Sigmoid colon (tissue), 3 donors: Measurements from ENCODE around the gene TRIM24.

Experiments
- POLR2A ChIP-seq, 2 donors: fragments of 450-650 bp; IDR thresholded peaks; one replicate each; pipeline ENCODE4 v1.6.1; 2016; ENCODE audit warnings: antibody characterized with exemption in 2 of 2, mild to moderate bottlenecking in 2 of 2, moderate library complexity in 2 of 2
- TF ChIP-seq, protein P1 (sequence below), 4 experiments: fragments of 450-650 bp in 3 of 4; fragments of 200-600 bp in 1 of 4; IDR thresholded peaks; one replicate each; pipeline ENCODE4 v1.5.1; 2016 to 2019; ENCODE audit warnings: antibody characterized with exemption in 4 of 4, mild to moderate bottlenecking in 3 of 4, moderate library complexity in 2 of 4

DNA sequence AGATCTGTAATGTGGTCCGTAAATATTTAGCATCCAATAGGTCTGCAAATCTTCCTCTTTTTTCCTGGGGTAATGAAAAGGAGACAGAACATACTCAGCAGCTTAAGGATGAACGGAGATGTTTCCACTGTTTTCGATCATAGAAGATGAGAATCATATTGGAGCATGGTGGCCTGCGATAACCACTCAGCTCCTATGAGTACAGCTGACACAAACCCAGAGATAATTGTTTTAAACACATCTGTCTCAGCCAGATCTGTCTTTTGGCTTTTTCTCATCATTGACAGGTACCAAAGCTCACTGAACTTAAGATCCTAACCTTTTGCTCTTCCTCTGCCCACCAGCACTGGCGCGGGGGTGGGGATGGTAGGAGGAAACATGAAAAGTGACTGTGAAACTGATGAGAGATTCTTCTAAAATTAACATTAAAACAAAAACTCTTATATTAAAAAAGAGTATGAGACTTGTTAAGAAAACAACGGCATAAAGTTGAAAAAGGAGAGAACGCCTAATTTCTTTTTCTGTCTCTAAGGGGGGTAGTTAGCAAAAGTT lies 170.1 kb downstream of the TRIM24 start:
- TF ChIP-seq POLR2A (IDR thresholded peaks at IDR 0.05) = no peak
- TF ChIP-seq, protein P1, sequence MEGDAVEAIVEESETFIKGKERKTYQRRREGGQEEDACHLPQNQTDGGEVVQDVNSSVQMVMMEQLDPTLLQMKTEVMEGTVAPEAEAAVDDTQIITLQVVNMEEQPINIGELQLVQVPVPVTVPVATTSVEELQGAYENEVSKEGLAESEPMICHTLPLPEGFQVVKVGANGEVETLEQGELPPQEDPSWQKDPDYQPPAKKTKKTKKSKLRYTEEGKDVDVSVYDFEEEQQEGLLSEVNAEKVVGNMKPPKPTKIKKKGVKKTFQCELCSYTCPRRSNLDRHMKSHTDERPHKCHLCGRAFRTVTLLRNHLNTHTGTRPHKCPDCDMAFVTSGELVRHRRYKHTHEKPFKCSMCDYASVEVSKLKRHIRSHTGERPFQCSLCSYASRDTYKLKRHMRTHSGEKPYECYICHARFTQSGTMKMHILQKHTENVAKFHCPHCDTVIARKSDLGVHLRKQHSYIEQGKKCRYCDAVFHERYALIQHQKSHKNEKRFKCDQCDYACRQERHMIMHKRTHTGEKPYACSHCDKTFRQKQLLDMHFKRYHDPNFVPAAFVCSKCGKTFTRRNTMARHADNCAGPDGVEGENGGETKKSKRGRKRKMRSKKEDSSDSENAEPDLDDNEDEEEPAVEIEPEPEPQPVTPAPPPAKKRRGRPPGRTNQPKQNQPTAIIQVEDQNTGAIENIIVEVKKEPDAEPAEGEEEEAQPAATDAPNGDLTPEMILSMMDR (IDR thresholded peaks at IDR 0.05) = no peak
